ENCODE data around the gene GOLGA6L26. TPM values are rescaled to one million over a fixed set of nuclear protein-coding genes. Genes with fewer than 3 reads are reported as not detected.
"Not testable (repeated sequence)": the region's sequence is repeated elsewhere in the genome, so short reads cannot be mapped to it uniquely, and the experiment has no call there.

Gene GOLGA6L26
- total and polyA plus RNA-seq, 2 of the 4 experiments (the other 2 are of a cell fraction), result not detected

DNA sequence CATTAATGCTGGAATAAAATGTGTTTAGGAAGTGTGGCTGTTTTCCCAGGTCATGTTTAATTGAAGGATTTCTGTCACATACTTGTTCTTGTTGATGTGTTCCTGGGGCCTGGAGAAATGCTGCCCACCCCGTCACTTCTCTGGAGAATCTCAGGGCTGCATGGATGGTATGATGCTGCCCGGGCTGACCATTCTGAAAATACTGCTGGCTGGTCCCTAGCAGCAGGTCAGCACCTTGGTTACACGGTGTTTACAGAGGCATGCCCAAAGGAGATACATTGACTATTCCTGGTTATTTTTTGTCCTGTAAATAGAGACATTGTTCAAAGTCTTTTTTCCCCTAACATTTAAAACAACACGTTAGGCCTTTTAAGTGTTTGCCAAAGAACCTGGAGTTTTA is 46.7 kb upstream of the GOLGA6L26 start:
- dilution Hi-C loops (cut with HindIII; ENCODE audit: low sequenced_read_pairs, unreplicated experiment); H4K20me1 ChIP-seq (ENCODE audit: insufficient read depth, low read length); BruUV-seq (replicated peaks); H2BK15ac ChIP-seq (ENCODE audit: low read depth, low read length); H3K4me1 ChIP-seq (ENCODE audit: control insufficient read depth, insufficient read depth, low read length); H4K91ac ChIP-seq (ENCODE audit: insufficient read depth, low read depth, low read length); H3K9me3 ChIP-seq (ENCODE audit: control insufficient read depth, insufficient read depth, low read length); in situ Hi-C loops (cut with MboI; ENCODE audit: low sequenced_read_pairs); H3K4ac ChIP-seq (ENCODE audit: low read depth, low read length); H2BK20ac ChIP-seq (ENCODE audit: low read depth, low read length); H3K9ac ChIP-seq (ENCODE audit: low read depth, low read length); H3K27ac ChIP-seq (ENCODE audit: insufficient read depth, low read length); ATAC-seq (ENCODE audit: low read depth); H3K23ac ChIP-seq (ENCODE audit: low read depth, low read length); H3K36me3 ChIP-seq (ENCODE audit: control insufficient read depth, insufficient read depth, low read length); H3K9me1 ChIP-seq (ENCODE audit: insufficient read depth, low read length); H3K18ac ChIP-seq (ENCODE audit: low read depth, low read length); H3K56ac ChIP-seq (ENCODE audit: extremely low read depth, insufficient read depth, low read length); H3K79me1 ChIP-seq (ENCODE audit: low read depth in 1 of 2, low read length in 2 of 2); H2AK9ac ChIP-seq (replicated peaks; ENCODE audit: low read depth, low read length, poor library complexity); H3K27me3 ChIP-seq (ENCODE audit: control insufficient read depth, insufficient read depth, low read length); H2BK120ac ChIP-seq (ENCODE audit: low read depth, low read length); H3K4me2 ChIP-seq (ENCODE audit: low read depth, low read length); intact Hi-C loops (cut with micrococcal nuclease); H4K8ac ChIP-seq (ENCODE audit: low read depth in 2 of 2, low read length in 2 of 2); H4K5ac ChIP-seq (ENCODE audit: low read depth, low read length); H3K14ac ChIP-seq (replicated peaks; ENCODE audit: low read depth, low read length); POLR2A ChIA-PET (ENCODE audit: unreplicated experiment); CTCF ChIA-PET; H2AK5ac ChIP-seq (ENCODE audit: low read depth, low read length); H2AFZ ChIP-seq (replicated peaks; ENCODE audit: low read length, poor library complexity); H3K4me3 ChIP-seq (ENCODE audit: insufficient read depth, low read depth, low read length); H2BK5ac ChIP-seq (ENCODE audit: low read depth, low read length, poor library complexity, severe bottlenecking); DNase-seq: not testable (repeated sequence)
- no CpG with 5 or more reads among the region's 4 CpGs for WGBS, 2 experiments (ENCODE audit: extremely low coverage in 2 of 2, insufficient read length in 1 of 2)

DNA sequence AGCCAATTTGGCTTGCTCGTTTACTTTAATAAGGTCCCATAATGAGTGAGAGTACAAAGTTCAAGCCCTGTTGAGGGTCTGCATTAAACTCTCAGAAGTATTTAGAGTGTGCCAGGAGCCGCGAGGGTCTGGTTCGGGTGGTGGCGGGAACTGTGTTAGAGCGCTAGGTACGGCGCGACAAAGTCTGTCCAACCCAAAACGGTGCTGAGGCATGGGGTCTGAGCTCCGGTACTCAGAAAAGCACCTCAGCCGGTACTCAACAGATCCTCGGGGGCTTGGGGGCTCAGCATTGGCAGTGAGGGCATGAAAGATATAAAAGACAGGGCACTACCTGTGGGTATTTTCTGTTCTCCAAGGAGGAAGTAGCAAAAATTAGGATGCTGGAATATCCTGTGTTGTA is 45.0 kb upstream of the GOLGA6L26 start:
- DNase-seq; H3K27me3 ChIP-seq (ENCODE audit: control insufficient read depth, insufficient read depth, low read length); H3K9ac ChIP-seq (ENCODE audit: low read depth, low read length); POLR2A ChIA-PET (ENCODE audit: unreplicated experiment); H2BK120ac ChIP-seq (ENCODE audit: low read depth, low read length); H3K36me3 ChIP-seq (ENCODE audit: control insufficient read depth, insufficient read depth, low read length); H2BK5ac ChIP-seq (ENCODE audit: low read depth, low read length, poor library complexity, severe bottlenecking); dilution Hi-C loops (cut with HindIII; ENCODE audit: low sequenced_read_pairs, unreplicated experiment); H3K27ac ChIP-seq (ENCODE audit: insufficient read depth, low read length); H3K9me1 ChIP-seq (ENCODE audit: insufficient read depth, low read length); H3K79me1 ChIP-seq (ENCODE audit: low read depth in 1 of 2, low read length in 2 of 2); H4K5ac ChIP-seq (ENCODE audit: low read depth, low read length); ATAC-seq (ENCODE audit: low read depth); H2BK15ac ChIP-seq (ENCODE audit: low read depth, low read length); H4K20me1 ChIP-seq (ENCODE audit: insufficient read depth, low read length); H3K4me1 ChIP-seq (ENCODE audit: control insufficient read depth, insufficient read depth, low read length); H4K8ac ChIP-seq (ENCODE audit: low read depth in 2 of 2, low read length in 2 of 2); H2AK5ac ChIP-seq (ENCODE audit: low read depth, low read length); in situ Hi-C loops (cut with MboI; ENCODE audit: low sequenced_read_pairs); H2AFZ ChIP-seq (replicated peaks; ENCODE audit: low read length, poor library complexity); H3K4ac ChIP-seq (ENCODE audit: low read depth, low read length); BruUV-seq (replicated peaks); H3K4me2 ChIP-seq (ENCODE audit: low read depth, low read length); CTCF ChIA-PET; H3K23ac ChIP-seq (ENCODE audit: low read depth, low read length); H3K18ac ChIP-seq (ENCODE audit: low read depth, low read length); intact Hi-C loops (cut with micrococcal nuclease); H3K4me3 ChIP-seq (ENCODE audit: insufficient read depth, low read depth, low read length); H2BK20ac ChIP-seq (ENCODE audit: low read depth, low read length); H4K91ac ChIP-seq (ENCODE audit: insufficient read depth, low read depth, low read length); H3K14ac ChIP-seq (replicated peaks; ENCODE audit: low read depth, low read length); H3K56ac ChIP-seq (ENCODE audit: extremely low read depth, insufficient read depth, low read length); H3K9me3 ChIP-seq (ENCODE audit: control insufficient read depth, insufficient read depth, low read length); H2AK9ac ChIP-seq (replicated peaks; ENCODE audit: low read depth, low read length, poor library complexity): not testable (repeated sequence)
- whole genome bisulfite sequencing, 2 experiments (ENCODE audit: extremely low coverage in 2 of 2, insufficient read length in 1 of 2), result 92% methylated on average over 8 of the region's 13 CpGs; no CpG with 5 or more reads in 1 of the 2 experiments

All from IMR-90 (cell line).